WTC11 (cell line): ENCODE data around the gene CMTM7. TPM values are rescaled to one million over a fixed set of nuclear protein-coding genes. Genes with fewer than 3 reads are reported as not detected.

Experiments
- ATAC-seq: fragments of 200-7000 bp; cut with Tn5 transposase; 2 replicates; pipeline ENCODE4 v1.10.0; 2021; ENCODE audit warnings: mild to moderate bottlenecking, moderate library complexity
- CTCF ChIA-PET: fragments of 300-600 bp; sonication (Branson Sonifier 250); formaldehyde crosslinking; loops from one replicate; lab custom pipeline; 2021; ENCODE audit warnings: antibody characterized with exemption; lab: Charles Lee
- POLR2A ChIA-PET: fragments of 350-600 bp; sonication (Branson Sonifier 250); formaldehyde crosslinking; loops from one replicate; lab custom pipeline; 2021; ENCODE audit warnings: antibody characterized with exemption; lab: Charles Lee
- DNase-seq: peaks from one replicate; pipeline ENCODE4 v3.0.0; 2021; ENCODE audit warnings: low spot score
- H3K27ac Mint-ChIP-seq: 2 replicates; pipeline ENCODE4 v1.8.0; 2021; ENCODE audit warnings: mixed read lengths
- H3K27me3 Mint-ChIP-seq: 2 replicates; pipeline ENCODE4 v1.8.0; 2021; ENCODE audit warnings: low read depth, mild to moderate bottlenecking, moderate library complexity, mixed read lengths
- H3K36me3 Mint-ChIP-seq: 2 replicates; pipeline ENCODE4 v1.8.0; 2021; ENCODE audit warnings: mixed read lengths
- H3K4me1 Mint-ChIP-seq: 2 replicates; pipeline ENCODE4 v1.8.0; 2022; ENCODE audit warnings: mixed read lengths
- H3K4me3 Mint-ChIP-seq: 2 replicates; pipeline ENCODE4 v1.8.0; 2021; ENCODE audit warnings: mild to moderate bottlenecking, moderate library complexity, mixed read lengths
- H3K9me3 Mint-ChIP-seq: 2 replicates; pipeline ENCODE4 v1.8.0; 2021; ENCODE audit warnings: mixed read lengths
- CBFB ChIP-seq: sonication (generic); formaldehyde crosslinking; IDR thresholded peaks from 2 replicates; pipeline ENCODE4 v1.8.1; 2022; ENCODE audit warnings: mild to moderate bottlenecking, low read depth, missing genetic modification reagents
- CDX4 ChIP-seq: fragments of 250-450 bp; sonication (Bioruptor Pico); IDR thresholded peaks from 2 replicates; pipeline ENCODE4 v1.9.0; 2021; ENCODE audit warnings: moderate library complexity, mild to moderate bottlenecking, inconsistent platforms, borderline replicate concordance
- CREB1 ChIP-seq: sonication (generic); formaldehyde crosslinking; IDR thresholded peaks from 2 replicates; pipeline ENCODE4 v1.8.0; 2023; ENCODE audit warnings: mild to moderate bottlenecking, missing genetic modification reagents
- ELF4 ChIP-seq: sonication (generic); formaldehyde crosslinking; IDR thresholded peaks from 2 replicates; pipeline ENCODE4 v1.8.1; 2022; ENCODE audit warnings: low read depth, mild to moderate bottlenecking, moderate library complexity, missing genetic modification reagents
- EMX1 ChIP-seq: fragments of 250-450 bp; sonication (Bioruptor Pico); IDR thresholded peaks from 2 replicates; pipeline ENCODE4 v1.8.0; 2021; ENCODE audit warnings: mild to moderate bottlenecking
- IRF1 ChIP-seq: sonication (generic); formaldehyde crosslinking; IDR thresholded peaks from 2 replicates; pipeline ENCODE4 v1.8.0; 2023; ENCODE audit warnings: missing genetic modification reagents
- KAT7 ChIP-seq: sonication (generic); formaldehyde crosslinking; IDR thresholded peaks from 2 replicates; pipeline ENCODE4 v1.8.1; 2023; ENCODE audit warnings: missing genetic modification reagents, mild to moderate bottlenecking, borderline replicate concordance
- NFYB ChIP-seq: sonication (generic); formaldehyde crosslinking; conservative IDR thresholded peaks from 2 replicates; pipeline ENCODE4 v1.8.0; 2022; ENCODE audit warnings: low read depth, missing genetic modification reagents
- NR3C1 ChIP-seq: sonication (generic); formaldehyde crosslinking; conservative IDR thresholded peaks from 2 replicates; pipeline ENCODE4 v1.8.1; 2023; ENCODE audit warnings: low read depth, mild to moderate bottlenecking, missing genetic modification reagents
- RORB ChIP-seq: fragments of 250-450 bp; sonication (Bioruptor Pico); IDR thresholded peaks from 2 replicates; pipeline ENCODE4 v1.9.0; 2021; ENCODE audit warnings: mild to moderate bottlenecking
- TP53 ChIP-seq: sonication (generic); formaldehyde crosslinking; IDR thresholded peaks from 2 replicates; pipeline ENCODE4 v1.8.1; 2023; ENCODE audit warnings: mild to moderate bottlenecking, missing genetic modification reagents
- ZMAT4 ChIP-seq: fragments of 250-450 bp; sonication (Bioruptor Pico); IDR thresholded peaks from 2 replicates; pipeline ENCODE4 v1.9.0; 2021; ENCODE audit warnings: mild to moderate bottlenecking
- ZNF138 ChIP-seq: sonication (generic); formaldehyde crosslinking; conservative IDR thresholded peaks from 2 replicates; pipeline ENCODE4 v1.8.1; 2022; ENCODE audit warnings: mild to moderate bottlenecking, moderate library complexity, missing genetic modification reagents
- ZNF317 ChIP-seq: sonication (generic); formaldehyde crosslinking; IDR thresholded peaks from 2 replicates; pipeline ENCODE4 v1.8.1; 2023; ENCODE audit warnings: low read depth, mild to moderate bottlenecking, moderate library complexity, missing genetic modification reagents, borderline replicate concordance
- ZNF396 ChIP-seq: fragments of 250-450 bp; sonication (Bioruptor Pico); IDR thresholded peaks from 2 replicates; pipeline ENCODE4 v1.8.0; 2021; ENCODE audit warnings: mild to moderate bottlenecking, moderate library complexity, borderline replicate concordance
- ZNF423 ChIP-seq: fragments of 250-450 bp; sonication (Bioruptor Pico); IDR thresholded peaks from 2 replicates; pipeline ENCODE4 v2.1.2; 2022; ENCODE audit warnings: mild to moderate bottlenecking, moderate library complexity
- ZSCAN18 ChIP-seq: fragments of 250-450 bp; sonication (Bioruptor Pico); IDR thresholded peaks from 2 replicates; pipeline ENCODE4 v2.1.2; 2022; ENCODE audit warnings: mild to moderate bottlenecking, moderate library complexity
- total RNA-seq: library from RNA; stranded (reverse); gene quantifications from 3 replicates; pipeline ENCODE4 v1.2.3, GENCODE V29; 2021
- TF ChIP-seq, protein P1 (sequence below): sonication (generic); formaldehyde crosslinking; IDR thresholded peaks from 2 replicates; pipeline ENCODE4 v1.8.1; 2022; ENCODE audit warnings: mild to moderate bottlenecking, moderate library complexity, missing genetic modification reagents
- TF ChIP-seq, protein P2 (sequence below): sonication (generic); formaldehyde crosslinking; IDR thresholded peaks from 2 replicates; pipeline ENCODE4 v1.8.1; 2022; ENCODE audit warnings: missing genetic modification reagents, borderline replicate concordance
- TF ChIP-seq, protein P3 (sequence below): sonication (generic); formaldehyde crosslinking; conservative IDR thresholded peaks from 2 replicates; pipeline ENCODE4 v1.8.1; 2022; ENCODE audit warnings: mild to moderate bottlenecking, missing genetic modification reagents

The CMTM7 gene
- total RNA-seq, 1 experiment from 2014 or later: 23.4 TPM

- TF ChIP-seq CBFB (CRISPR knock-in tag): no peak
- TF ChIP-seq IRF1 (CRISPR knock-in tag): no peak
- TF ChIP-seq ZNF138 (CRISPR knock-in tag): no peak
- TF ChIP-seq, protein P1, sequence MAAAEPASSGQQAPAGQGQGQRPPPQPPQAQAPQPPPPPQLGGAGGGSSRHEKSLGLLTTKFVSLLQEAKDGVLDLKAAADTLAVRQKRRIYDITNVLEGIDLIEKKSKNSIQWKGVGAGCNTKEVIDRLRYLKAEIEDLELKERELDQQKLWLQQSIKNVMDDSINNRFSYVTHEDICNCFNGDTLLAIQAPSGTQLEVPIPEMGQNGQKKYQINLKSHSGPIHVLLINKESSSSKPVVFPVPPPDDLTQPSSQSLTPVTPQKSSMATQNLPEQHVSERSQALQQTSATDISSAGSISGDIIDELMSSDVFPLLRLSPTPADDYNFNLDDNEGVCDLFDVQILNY (CRISPR knock-in tag): no peak
- TF ChIP-seq NR3C1: no peak
- TF ChIP-seq EMX1 (CRISPR knock-in tag): no peak
- H3K27ac Mint-ChIP-seq: peak overlapping the region; percentile 82
- H3K27me3 Mint-ChIP-seq: no peaks in the 10 kb centered on the region
- no peak for DNase-seq
- peak; percentile 49 for ATAC-seq
- peaks cover 11% of the 10 kb centered on the region for H3K36me3 Mint-ChIP-seq
- ChIA-PET POLR2A (interaction anchor here (0.6 kb wide), 1 partner anchor 163 kb away, joined by 3 read pairs; no protein-coding TSS in a partner anchor), CTCF (interaction anchor here (0.6 to 1.5 kb wide), 3 partner anchors 61 to 607 kb away, joined by 3 to 12 read pairs (median 3); partner anchors contain the start of gene CMTM6)
- H3K9me3 Mint-ChIP-seq: peaks cover 7% of the 10 kb centered on the region; the same call in 1 of the 2 replicates
- no peak overlapping the region for H3K4me3 Mint-ChIP-seq
- H3K4me1 Mint-ChIP-seq: peaks cover 54% of the 10 kb centered on the region
Observed at GRCh38 chr3:32406486-32407408, 15.1 kb downstream of the CMTM7 start.

DNA sequence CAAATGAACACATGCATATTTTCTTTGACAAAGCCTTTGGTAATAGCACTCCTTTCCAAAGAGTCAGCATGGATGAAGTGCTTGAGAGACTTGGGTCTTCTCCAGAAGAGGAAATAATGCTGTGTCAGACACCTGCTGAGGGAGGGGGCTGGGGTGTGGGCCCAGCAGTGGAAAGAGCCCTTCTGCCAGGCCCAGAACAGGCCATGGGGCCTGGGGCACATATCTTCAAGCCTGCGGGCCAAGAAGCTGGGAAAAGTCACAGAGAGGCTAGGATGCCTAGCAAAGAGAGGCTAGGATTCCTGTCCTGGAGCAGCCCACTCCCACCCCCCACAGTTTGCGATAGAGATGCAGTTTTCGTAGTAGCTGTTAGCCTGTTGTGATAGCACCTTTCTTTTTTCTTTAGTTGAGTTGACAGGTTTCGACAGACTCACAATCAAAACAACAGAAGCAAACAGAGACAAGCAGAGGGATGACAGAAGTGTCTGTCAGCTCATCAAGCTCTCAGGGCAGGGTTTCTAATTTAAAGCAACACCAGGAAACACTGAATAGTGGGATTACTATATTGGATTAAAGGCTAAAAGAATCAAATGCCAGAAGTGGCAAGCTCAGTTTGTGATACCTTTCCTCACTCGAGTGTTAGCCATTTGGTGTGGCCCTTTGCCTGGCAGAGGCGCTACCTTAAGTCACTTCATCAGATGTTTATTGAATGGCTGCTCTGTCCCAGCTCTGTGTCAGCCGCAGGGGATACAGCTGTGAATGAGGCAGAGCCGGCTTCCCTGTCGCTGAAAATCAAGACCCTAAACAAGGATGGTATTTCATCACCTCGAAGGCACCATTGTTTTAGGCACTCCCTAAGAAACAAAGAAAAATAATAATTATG lies 19.0 kb downstream of the CMTM7 start:
- H3K9me3 Mint-ChIP-seq: peaks cover 7% of the 10 kb centered on the region; the same call in 1 of the 2 replicates
- no peak for DNase-seq
- TF ChIP-seq ELF4 (no peak), ZMAT4 (CRISPR knock-in tag) (no peak), ZNF317 (CRISPR knock-in tag) (no peak), ZNF423 (CRISPR knock-in tag) (no peak), ZNF396 (no peak), CDX4 (CRISPR knock-in tag) (no peak), RORB (CRISPR knock-in tag) (no peak), CREB1 (CRISPR knock-in tag) (no peak), ZSCAN18 (CRISPR knock-in tag) (no peak), NFYB (no peak), KAT7 (CRISPR knock-in tag) (no peak), TP53 (CRISPR knock-in tag) (no peak), IRF1 (CRISPR knock-in tag) (no peak)
- TF ChIP-seq, protein P2, sequence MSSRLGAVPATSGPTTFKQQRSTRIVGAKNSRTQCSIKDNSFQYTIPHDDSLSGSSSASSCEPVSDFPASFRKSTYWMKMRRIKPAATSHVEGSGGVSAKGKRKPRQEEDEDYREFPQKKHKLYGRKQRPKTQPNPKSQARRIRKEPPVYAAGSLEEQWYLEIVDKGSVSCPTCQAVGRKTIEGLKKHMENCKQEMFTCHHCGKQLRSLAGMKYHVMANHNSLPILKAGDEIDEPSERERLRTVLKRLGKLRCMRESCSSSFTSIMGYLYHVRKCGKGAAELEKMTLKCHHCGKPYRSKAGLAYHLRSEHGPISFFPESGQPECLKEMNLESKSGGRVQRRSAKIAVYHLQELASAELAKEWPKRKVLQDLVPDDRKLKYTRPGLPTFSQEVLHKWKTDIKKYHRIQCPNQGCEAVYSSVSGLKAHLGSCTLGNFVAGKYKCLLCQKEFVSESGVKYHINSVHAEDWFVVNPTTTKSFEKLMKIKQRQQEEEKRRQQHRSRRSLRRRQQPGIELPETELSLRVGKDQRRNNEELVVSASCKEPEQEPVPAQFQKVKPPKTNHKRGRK: no peak
- TF ChIP-seq, protein P3, sequence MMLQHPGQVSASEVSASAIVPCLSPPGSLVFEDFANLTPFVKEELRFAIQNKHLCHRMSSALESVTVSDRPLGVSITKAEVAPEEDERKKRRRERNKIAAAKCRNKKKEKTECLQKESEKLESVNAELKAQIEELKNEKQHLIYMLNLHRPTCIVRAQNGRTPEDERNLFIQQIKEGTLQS (CRISPR knock-in tag): no peak
- H3K27ac Mint-ChIP-seq: 0 out of 2 replicates have a peak overlapping the region, but pooled peaks have one; percentile 1
- no peak overlapping the region for H3K4me3 Mint-ChIP-seq
- H3K4me1 Mint-ChIP-seq: peaks cover 65% of the 10 kb centered on the region
- ChIA-PET POLR2A (no interaction called here), CTCF (interaction anchor here (1.1 to 3.0 kb wide), 3 partner anchors 19 to 57 kb away, joined by 3 to 11 read pairs (median 10); partner anchors contain the start of gene CMTM7)
- peaks cover 5% of the 10 kb centered on the region; the same call in 1 of the 2 replicates for H3K36me3 Mint-ChIP-seq
- no peak for ATAC-seq
- no peaks in the 10 kb centered on the region for H3K27me3 Mint-ChIP-seq
